Esophagus squamous epithelium (tissue), 4 donors: Measurements from ENCODE around the gene ITGB5.

Experiments
- CTCF ChIP-seq, 6 experiments: fragments of 450-650 bp in 4 of 6; fragments of 200-600 bp in 2 of 6; sonication (generic) in 2 of 6; IDR thresholded peaks; one replicate each; pipeline ENCODE4 v1.5.1; 2016 to 2019; ENCODE audit warnings: antibody characterized with exemption in 6 of 6, mild to moderate bottlenecking in 4 of 6, moderate library complexity in 4 of 6
- POLR2A ChIP-seq, 4 donors: fragments of 450-650 bp; IDR thresholded peaks; one replicate each; pipeline ENCODE4 v1.6.1; 2017; ENCODE audit warnings: antibody characterized with exemption in 4 of 4, mild to moderate bottlenecking in 4 of 4, moderate library complexity in 3 of 4

DNA sequence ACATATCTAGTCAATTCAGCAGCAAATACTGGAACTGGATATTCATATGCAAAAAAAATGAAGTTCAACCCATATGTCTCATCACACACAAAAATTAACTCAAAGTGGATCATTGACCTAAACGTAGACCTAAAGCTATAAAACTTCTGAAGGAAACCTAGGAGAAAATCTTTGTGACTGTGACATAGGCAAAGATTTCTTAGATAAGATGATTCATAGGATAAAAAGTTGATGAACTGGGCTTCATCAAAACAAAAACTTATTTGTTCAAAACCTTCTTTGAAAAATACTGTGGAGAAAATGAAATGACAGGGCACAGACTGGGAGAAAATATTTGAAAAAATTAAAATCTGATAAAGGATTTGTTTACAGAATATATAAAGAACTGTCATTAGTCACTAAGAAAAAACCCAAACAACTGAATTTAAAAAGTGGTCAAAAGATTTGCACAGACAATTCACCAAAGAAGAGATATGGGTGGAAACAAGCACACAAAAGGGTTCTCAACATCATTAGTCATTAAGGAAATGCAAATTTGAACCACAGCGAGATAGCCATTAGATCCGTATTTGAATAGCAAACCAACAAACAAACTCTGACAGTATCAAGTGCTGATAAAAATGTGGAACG, 62.8 kb downstream of the ITGB5 start:
- TF ChIP-seq CTCF (IDR thresholded peaks at IDR 0.05) (no peak), POLR2A (IDR thresholded peaks at IDR 0.05) (no peak)
